GM21447 (cell line): ENCODE results near the gene CD79A.

ENCODE experiments used
- ATAC-seq: cut with Tn5 transposase; IDR thresholded peaks from one replicate; pipeline ENCODE4 v1.9.1; 2021; ENCODE audit not compliant: unreplicated experiment

Gene CD79A

GRCh38 chr19:41929536-41930071, 52.5 kb downstream of the CD79A start:
- no peak for ATAC-seq

GRCh38 chr19:41930322-41930722, 53.2 kb downstream of the CD79A start:
- no peak for ATAC-seq
